Measurements from ENCODE around the gene STARD5. TPM values are rescaled to one million over a fixed set of nuclear protein-coding genes. Genes with fewer than 3 reads are reported as not detected.

STARD5 gene
- total RNA-seq = 5.2 and 8.2 TPM in 2 replicates

GRCh38 chr15:81323944-81324881 is at the start of gene STARD5:
Gene STARD5 (minus strand): TSS chr15:81324141. CDS start chr15:81324099, 42 bp downstream.

Other genes starting within 250 kb of the STARD5 start
- not detected in 2 replicates for gene CFAP161, start 189.9 kb downstream of the STARD5 start, total RNA-seq
- gene IL16, start 127.3 kb downstream of the STARD5 start, total RNA-seq = 0.34 and 1.0 TPM in 2 replicates
- gene TMC3, start 50.1 kb upstream of the STARD5 start, total RNA-seq = not detected in 2 replicates